ENCODE data around the gene DOCK1. TPM values are rescaled to one million over a fixed set of nuclear protein-coding genes. Genes with fewer than 3 reads are reported as not detected.

DOCK1 gene
- total and polyA plus RNA-seq, 2 donors from 2014 or later = 15.8 to 81.7 TPM

- DNase-seq (no peak), FAIRE-seq (no peak)
- no peak overlapping the region for H3K27ac ChIP-seq (ENCODE audit: low read depth in 2 of 2, low read length in 2 of 2)
- intact Hi-C loops (cut with DNase I) = no loop called here
- H3K4me1 ChIP-seq (ENCODE audit: control insufficient read depth in 2 of 3, insufficient read depth in 2 of 3, low read depth in 1 of 3, low read length in 3 of 3) = peaks cover 0 to 17% (median 14%) of the 10 kb centered on the region in 3 donors
- H3K36me3 ChIP-seq (ENCODE audit: control insufficient read depth in 2 of 3, insufficient read depth in 3 of 3, low read length in 3 of 3) = peaks cover 0 to 2% (median 0%) of the 10 kb centered on the region in 3 donors
- H3K9me3 ChIP-seq (ENCODE audit: control insufficient read depth in 2 of 3, insufficient read depth in 1 of 3, low read length in 3 of 3) = no peaks in the 10 kb centered on the region
- no peak overlapping the region for H3K9ac ChIP-seq (ENCODE audit: low read length in 3 of 3)
- no peak for TF ChIP-seq CTCF (IDR thresholded peaks at IDR 0.05; ENCODE audit: borderline replicate concordance, extremely low read depth, insufficient read depth)
- H3K27me3 ChIP-seq (ENCODE audit: control insufficient read depth, insufficient read depth, low read length) = no peaks in the 10 kb centered on the region
- no peak overlapping the region for H3K4me3 ChIP-seq (ENCODE audit: low read length in 3 of 3)
Measured at GRCh38 chr10:126924915-126925300, 19.7 kb downstream of the DOCK1 start.

- intact Hi-C loops (cut with DNase I) = no loop called here
- Histone ChIP-seq H3K27ac (ENCODE audit: low read depth in 2 of 2, low read length in 2 of 2) (no peak overlapping the region), H3K36me3 (ENCODE audit: control insufficient read depth in 2 of 3, insufficient read depth in 3 of 3, low read length in 3 of 3) (no peaks in the 10 kb centered on the region), H3K9ac (ENCODE audit: low read length in 3 of 3) (no peak overlapping the region), H3K4me3 (ENCODE audit: low read length in 3 of 3) (no peak overlapping the region), H3K9me3 (ENCODE audit: control insufficient read depth in 2 of 3, insufficient read depth in 1 of 3, low read length in 3 of 3) (no peaks in the 10 kb centered on the region), H3K4me1 (ENCODE audit: control insufficient read depth in 2 of 3, insufficient read depth in 2 of 3, low read depth in 1 of 3, low read length in 3 of 3) (peaks cover 0 to 30% (median 27%) of the 10 kb centered on the region in 3 donors), H3K27me3 (ENCODE audit: control insufficient read depth, insufficient read depth, low read length) (no peaks in the 10 kb centered on the region)
- FAIRE-seq (no peak), DNase-seq (no peak)
- TF ChIP-seq CTCF (IDR thresholded peaks at IDR 0.05; ENCODE audit: borderline replicate concordance, extremely low read depth, insufficient read depth) = no peak
Measured at GRCh38 chr10:126926568-126926967, 21.3 kb downstream of the DOCK1 start.

GRCh38 chr10:126927799-126928198, 22.6 kb downstream of the DOCK1 start:
- no peaks in the 10 kb centered on the region for H3K9me3 ChIP-seq (ENCODE audit: control insufficient read depth in 2 of 3, insufficient read depth in 1 of 3, low read length in 3 of 3)
- DNase-seq = no peak
- no peak overlapping the region for H3K27ac ChIP-seq (ENCODE audit: low read depth in 2 of 2, low read length in 2 of 2)
- no peak for FAIRE-seq
- no peak overlapping the region for H3K9ac ChIP-seq (ENCODE audit: low read length in 3 of 3)
- H3K4me1 ChIP-seq (ENCODE audit: control insufficient read depth in 2 of 3, insufficient read depth in 2 of 3, low read depth in 1 of 3, low read length in 3 of 3) = peaks cover 0 to 33% (median 27%) of the 10 kb centered on the region in 3 donors
- no peak for TF ChIP-seq CTCF (IDR thresholded peaks at IDR 0.05; ENCODE audit: borderline replicate concordance, extremely low read depth, insufficient read depth)
- H3K4me3 ChIP-seq (ENCODE audit: low read length in 3 of 3) = no peak overlapping the region
- H3K27me3 ChIP-seq (ENCODE audit: control insufficient read depth, insufficient read depth, low read length) = no peaks in the 10 kb centered on the region
- H3K36me3 ChIP-seq (ENCODE audit: control insufficient read depth in 2 of 3, insufficient read depth in 3 of 3, low read length in 3 of 3) = no peaks in the 10 kb centered on the region
- intact Hi-C loops (cut with DNase I) = no loop called here

- Histone ChIP-seq H3K36me3 (ENCODE audit: control insufficient read depth in 2 of 3, insufficient read depth in 3 of 3, low read length in 3 of 3) (no peaks in the 10 kb centered on the region), H3K9me3 (ENCODE audit: control insufficient read depth in 2 of 3, insufficient read depth in 1 of 3, low read length in 3 of 3) (no peaks in the 10 kb centered on the region), H3K27me3 (ENCODE audit: control insufficient read depth, insufficient read depth, low read length) (no peaks in the 10 kb centered on the region), H3K4me3 (ENCODE audit: low read length in 3 of 3) (no peak overlapping the region), H3K4me1 (ENCODE audit: control insufficient read depth in 2 of 3, insufficient read depth in 2 of 3, low read depth in 1 of 3, low read length in 3 of 3) (peaks cover 0 to 33% (median 27%) of the 10 kb centered on the region in 3 donors), H3K9ac (ENCODE audit: low read length in 3 of 3) (no peak overlapping the region), H3K27ac (ENCODE audit: low read depth in 2 of 2, low read length in 2 of 2) (no peak overlapping the region)
- intact Hi-C loops (cut with DNase I) = no loop called here
- TF ChIP-seq CTCF (IDR thresholded peaks at IDR 0.05; ENCODE audit: borderline replicate concordance, extremely low read depth, insufficient read depth) = no peak
- DNase-seq (no peak), FAIRE-seq (no peak)
Measured at GRCh38 chr10:126928274-126928673, 23.0 kb downstream of the DOCK1 start.
